ENCODE measurements around the gene NUPR1. TPM values are rescaled to one million over a fixed set of nuclear protein-coding genes. Genes with fewer than 3 reads are reported as not detected.

The NUPR1 gene
- total and polyA plus RNA-seq, 2 donors from 2014 or later = 64.7 to 125 TPM

DNA sequence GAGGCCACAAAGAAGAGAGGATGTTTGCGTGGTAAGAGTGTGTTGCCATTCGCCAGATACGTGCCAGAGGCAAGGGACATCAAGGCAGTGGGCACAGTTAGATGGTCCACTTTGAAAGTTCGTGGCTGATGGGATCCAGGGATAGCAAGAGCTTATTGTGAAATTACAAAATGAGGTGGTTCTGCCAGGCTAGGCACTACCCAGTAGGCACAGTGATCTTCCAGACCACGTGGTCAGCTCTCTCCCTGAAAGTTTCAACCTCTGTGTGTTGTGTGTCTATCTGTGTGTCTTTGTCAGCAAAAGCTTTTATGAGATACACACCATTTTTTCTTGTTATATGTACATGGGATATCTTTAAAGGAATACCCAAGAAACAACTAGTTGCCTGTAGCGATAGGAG lies 24.4 kb upstream of the NUPR1 start:
- H3K4me1 ChIP-seq (ENCODE audit: control insufficient read depth in 2 of 3, insufficient read depth in 2 of 3, low read depth in 1 of 3, low read length in 3 of 3) = peaks cover 0 to 4% (median 3%) of the 10 kb centered on the region in 3 donors
- no peak overlapping the region for H3K27ac ChIP-seq (ENCODE audit: low read depth in 2 of 2, low read length in 2 of 2)
- no peak for DNase-seq
- no peak overlapping the region for H3K9ac ChIP-seq (ENCODE audit: low read length in 3 of 3)
- no peak overlapping the region for H3K4me3 ChIP-seq (ENCODE audit: low read length in 3 of 3)
- H3K27me3 ChIP-seq (ENCODE audit: control insufficient read depth, insufficient read depth, low read length) = no peaks in the 10 kb centered on the region
- H3K36me3 ChIP-seq (ENCODE audit: control insufficient read depth in 2 of 3, insufficient read depth in 3 of 3, low read length in 3 of 3) = peaks cover 0 to 5% (median 2%) of the 10 kb centered on the region in 3 donors
- H3K9me3 ChIP-seq (ENCODE audit: control insufficient read depth in 2 of 3, insufficient read depth in 1 of 3, low read length in 3 of 3) = no peaks in the 10 kb centered on the region
- TF ChIP-seq CTCF (IDR thresholded peaks at IDR 0.05; ENCODE audit: borderline replicate concordance, extremely low read depth, insufficient read depth) = no peak
- no peak for FAIRE-seq
- intact Hi-C loops (cut with DNase I) = no loop called here

DNA sequence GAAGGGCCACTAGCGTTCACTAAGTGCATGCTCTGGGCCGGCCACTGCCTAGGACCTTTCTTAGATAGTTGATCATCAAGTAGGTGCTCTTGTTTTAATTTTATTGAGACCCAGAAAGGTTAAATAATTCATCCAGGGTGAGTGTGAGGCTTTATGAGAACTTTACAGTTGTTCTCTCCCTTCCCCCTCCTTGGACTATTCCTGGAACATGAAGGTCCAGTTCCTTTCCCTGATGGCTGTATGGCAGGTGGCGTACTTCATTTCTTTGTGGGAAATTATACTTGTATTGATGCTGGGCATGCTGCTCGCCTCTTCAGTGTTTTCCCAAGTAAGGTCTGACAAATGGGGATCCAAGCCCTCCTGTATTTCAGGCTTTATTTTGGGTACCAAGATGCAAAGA lies 23.4 kb upstream of the NUPR1 start:
- FAIRE-seq (no peak), DNase-seq (no peak)
- intact Hi-C loops (cut with DNase I) = no loop called here
- H3K27me3 ChIP-seq (ENCODE audit: control insufficient read depth, insufficient read depth, low read length) = no peaks in the 10 kb centered on the region
- TF ChIP-seq CTCF (IDR thresholded peaks at IDR 0.05; ENCODE audit: borderline replicate concordance, extremely low read depth, insufficient read depth) = no peak
- H3K9ac ChIP-seq (ENCODE audit: low read length in 3 of 3) = peak overlapping the region in 1 of 3 donors; percentile 10
- H3K27ac ChIP-seq (ENCODE audit: low read depth in 2 of 2, low read length in 2 of 2) = no peak overlapping the region
- no peak overlapping the region for H3K4me3 ChIP-seq (ENCODE audit: low read length in 3 of 3)
- H3K4me1 ChIP-seq (ENCODE audit: control insufficient read depth in 2 of 3, insufficient read depth in 2 of 3, low read depth in 1 of 3, low read length in 3 of 3) = peaks cover 0 to 4% (median 3%) of the 10 kb centered on the region in 3 donors
- H3K36me3 ChIP-seq (ENCODE audit: control insufficient read depth in 2 of 3, insufficient read depth in 3 of 3, low read length in 3 of 3) = peaks cover 3 to 5% (median 4%) of the 10 kb centered on the region in 3 donors
- no peaks in the 10 kb centered on the region for H3K9me3 ChIP-seq (ENCODE audit: control insufficient read depth in 2 of 3, insufficient read depth in 1 of 3, low read length in 3 of 3)

DNA sequence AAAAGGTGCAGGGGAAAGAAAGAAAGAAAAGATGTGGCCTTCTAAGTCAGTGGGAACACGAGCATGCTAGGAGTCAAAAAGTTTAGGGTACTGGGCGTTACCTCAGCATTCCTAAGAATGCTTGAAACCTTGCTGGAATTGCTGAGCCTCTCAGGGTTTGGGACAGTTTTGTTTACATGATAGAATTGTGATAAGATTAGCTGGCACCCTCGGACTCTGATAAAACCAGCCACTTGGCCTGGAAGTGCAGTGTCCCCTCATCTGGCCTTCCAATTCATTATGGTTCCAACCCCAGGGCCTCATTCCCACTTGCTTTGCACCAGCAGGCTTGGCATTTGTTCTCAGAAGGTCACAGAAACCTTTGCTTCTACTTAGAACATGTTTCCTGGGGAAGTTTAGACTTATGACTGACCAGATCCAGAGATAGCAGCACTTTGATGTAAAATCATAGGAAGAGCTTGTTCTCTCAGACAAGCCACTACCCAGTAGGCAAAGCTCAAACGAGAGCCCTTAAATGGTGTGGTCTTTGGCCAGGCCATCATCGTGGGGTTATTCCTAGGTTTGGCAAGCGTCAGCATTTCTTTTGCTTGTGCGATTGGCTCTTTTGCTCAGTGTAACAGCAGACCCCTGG lies 22.9 kb upstream of the NUPR1 start:
- TF ChIP-seq CTCF (IDR thresholded peaks at IDR 0.05; ENCODE audit: borderline replicate concordance, extremely low read depth, insufficient read depth) = no peak
- no peak for FAIRE-seq
- intact Hi-C loops (cut with DNase I) = no loop called here
- Histone ChIP-seq H3K4me1 (ENCODE audit: control insufficient read depth in 2 of 3, insufficient read depth in 2 of 3, low read depth in 1 of 3, low read length in 3 of 3) (peaks cover 0 to 4% (median 3%) of the 10 kb centered on the region in 3 donors), H3K27ac (ENCODE audit: low read depth in 2 of 2, low read length in 2 of 2) (peak overlapping the region in 1 of 2 donors; percentile 7), H3K9me3 (ENCODE audit: control insufficient read depth in 2 of 3, insufficient read depth in 1 of 3, low read length in 3 of 3) (no peaks in the 10 kb centered on the region), H3K27me3 (ENCODE audit: control insufficient read depth, insufficient read depth, low read length) (no peaks in the 10 kb centered on the region), H3K4me3 (ENCODE audit: low read length in 3 of 3) (no peak overlapping the region), H3K9ac (ENCODE audit: low read length in 3 of 3) (peak overlapping the region in 1 of 3 donors; percentile 10), H3K36me3 (ENCODE audit: control insufficient read depth in 2 of 3, insufficient read depth in 3 of 3, low read length in 3 of 3) (peaks cover 3 to 5% (median 4%) of the 10 kb centered on the region in 3 donors)
- peak in 1 of 5 donors; percentile 10 for DNase-seq
